HepG2 (cell line): Measurements from ENCODE around the gene ADGRV1. TPM values are rescaled to one million over a fixed set of nuclear protein-coding genes. Genes with fewer than 3 reads are reported as not detected.

Experiments
- ATAC-seq: fragments of 200-7000 bp; cut with Tn5 transposase; 3 replicates; pipeline ENCODE4 v1.9.1; 2020; ENCODE audit warnings: mild to moderate bottlenecking, moderate library complexity
- BruUV-seq: library from RNA; stranded (reverse); fragments of 400-500 nt; replicated peaks from 2 replicates; lab custom pipeline; 2021; lab: Mats Ljungman, UMichigan
- CTCF ChIA-PET: fragments of 300-600 bp; formaldehyde crosslinking; extraction: SDS; loops from one replicate; lab custom pipeline; 2021; ENCODE audit warnings: low total read pairs, inconsistent platforms, low intra/inter-chr PET ratio; lab: Yijun Ruan, JAX
- POLR2A ChIA-PET: fragments of 350-600 bp; sonication (Branson Sonifier 250); formaldehyde crosslinking; loops from one replicate; lab custom pipeline; 2020; ENCODE audit warnings: antibody characterized with exemption, inconsistent platforms; lab: Yijun Ruan, JAX
- DNase-seq: peaks from one replicate; pipeline ENCODE4 v3.0.0-alpha.2; 2015; ENCODE audit warnings: low spot score
- FAIRE-seq: peaks from 3 replicates; lab custom pipeline; 2011; peaks lifted over from hg19 to GRCh38; lab: Jason Lieb, UNC
- H2AFZ ChIP-seq: one replicate; pipeline ENCODE4 v1.6.1; 2011; ENCODE audit warnings: low read length, inconsistent platforms
- H3K27ac ChIP-seq: fragments of 300-600 bp; 3 replicates; pipeline ENCODE4 v1.8.0; 2011; ENCODE audit warnings: mixed run types, mild to moderate bottlenecking, mixed read lengths, low read length, inconsistent platforms; ENCODE audit not compliant: insufficient read depth; ENCODE audit errors: extremely low read length
- H3K27me3 ChIP-seq, 2 experiments: fragments of 200-600 bp in 1 of 2; 2 replicates in 1 of 2; 3 replicates in 1 of 2; pipeline versions ENCODE4 v1.6.0 to v1.8.0; 2011; ENCODE audit warnings: low read length in 2 of 2, mild to moderate bottlenecking in 2 of 2, moderate library complexity in 2 of 2, inconsistent platforms in 1 of 2; ENCODE audit not compliant: insufficient read depth in 2 of 2, control insufficient read depth in 1 of 2
- H3K36me3 ChIP-seq, 2 experiments: fragments of 200-600 bp in 1 of 2; replicated peaks in 1 of 2; 2 replicates in 1 of 2; 3 replicates in 1 of 2; pipeline versions ENCODE4 v1.5.1 to v1.8.0; 2011; ENCODE audit warnings: low read length in 2 of 2, inconsistent platforms in 1 of 2; ENCODE audit not compliant: insufficient read depth in 2 of 2, control insufficient read depth in 1 of 2
- H3K4me1 ChIP-seq: 2 replicates; pipeline ENCODE4 v1.5.1; 2012; ENCODE audit warnings: low read length, inconsistent platforms; ENCODE audit not compliant: insufficient read depth
- H3K4me2 ChIP-seq: 2 replicates; pipeline ENCODE4 v1.6.0; 2011; ENCODE audit warnings: low read depth, low read length, inconsistent platforms
- H3K4me3 ChIP-seq, 3 experiments: fragments of 200-600 bp in 1 of 3; sonication (generic), shearing (Covaris generic) in 1 of 3; replicated peaks in 1 of 3; 2 replicates each; pipeline ENCODE4 v1.5.1; 2011 to 2016; ENCODE audit warnings: low read length in 3 of 3, inconsistent platforms in 2 of 3, low read depth in 2 of 3, mild to moderate bottlenecking in 2 of 3, control low read depth in 1 of 3, mixed read lengths in 1 of 3; ENCODE audit not compliant: insufficient read depth in 1 of 3
- H3K79me2 ChIP-seq: one replicate; pipeline ENCODE4 v1.6.1; 2011; ENCODE audit warnings: low read length, inconsistent platforms; ENCODE audit not compliant: insufficient read depth
- H3K9ac ChIP-seq: 2 replicates; pipeline ENCODE4 v1.6.0; 2011; ENCODE audit warnings: mild to moderate bottlenecking, low read depth, low read length, inconsistent platforms; ENCODE audit not compliant: insufficient read depth
- H3K9me3 ChIP-seq: 2 replicates; pipeline ENCODE4 v1.5.1; 2012; ENCODE audit warnings: mild to moderate bottlenecking, low read length
- H4K20me1 ChIP-seq: 2 replicates; pipeline ENCODE4 v1.6.0; 2011; ENCODE audit warnings: inconsistent platforms, mild to moderate bottlenecking, low read length, moderate library complexity; ENCODE audit not compliant: insufficient read depth
- ARNTL ChIP-seq: sonication (generic); formaldehyde crosslinking; IDR thresholded peaks from 2 replicates; pipeline ENCODE4 v1.4.0; 2020; ENCODE audit warnings: mild to moderate bottlenecking, missing genetic modification reagents
- CENPT ChIP-seq: sonication (generic); formaldehyde crosslinking; IDR thresholded peaks from 2 replicates; pipeline ENCODE4 v1.8.0; 2022; ENCODE audit warnings: low read depth, mild to moderate bottlenecking, moderate library complexity, missing genetic modification reagents
- GATAD1 ChIP-seq: IDR thresholded peaks from 2 replicates; pipeline ENCODE4 v1.6.1; 2016; ENCODE audit warnings: missing genetic modification reagents, missing compliant biosample characterization
- ISL2 ChIP-seq: sonication (generic); formaldehyde crosslinking; IDR thresholded peaks from 2 replicates; pipeline ENCODE4 v1.5.0; 2020; ENCODE audit warnings: missing genetic modification reagents
- ZFP37 ChIP-seq: sonication (generic); formaldehyde crosslinking; IDR thresholded peaks from 2 replicates; pipeline ENCODE4 v1.4.0; 2020; ENCODE audit warnings: missing genetic modification reagents, borderline replicate concordance
- ZNF570 ChIP-seq: sonication (generic); formaldehyde crosslinking; IDR thresholded peaks from 2 replicates; pipeline ENCODE4 v1.4.0; 2020; ENCODE audit warnings: mild to moderate bottlenecking, missing genetic modification reagents, borderline replicate concordance
- ZNF777 ChIP-seq: sonication (generic); formaldehyde crosslinking; IDR thresholded peaks from 2 replicates; pipeline ENCODE4 v1.4.0; 2020; ENCODE audit warnings: missing genetic modification reagents
- ZSCAN22 ChIP-seq: sonication (generic); formaldehyde crosslinking; IDR thresholded peaks from 2 replicates; pipeline ENCODE4 v1.4.0; 2020; ENCODE audit warnings: mild to moderate bottlenecking, missing genetic modification reagents
- WGBS: methylation state at CpG from one replicate; pipeline ENCODE4 v1.1.6; 2017; ENCODE audit warnings: low lambda C conversion rate; 5-methylcytosine and 5-hydroxymethylcytosine counted together
- in situ Hi-C: cut with HindIII; loops from 2 replicates; pipeline ENCODE4 v1.10.0; 2017; ENCODE audit warnings: low pct_unique_long_range_greater_than_20kb; ENCODE audit not compliant: extremely low pct_ligation_motif_present
- intact Hi-C: fragments of 100-400 bp; cut with micrococcal nuclease; formaldehyde crosslinking; loops from one replicate; pipeline ENCODE4 v1.10.0; 2022; ENCODE audit not compliant: unreplicated experiment
- polyA plus RNA-seq, 8 experiments: library from polyadenylated mRNA; depleted of rRNA in 3 of 8; stranded (reverse) in 7 of 8; unstranded in 1 of 8; fragments of >200 nt; fragmentation: Illumina TruSeq in 4 of 8; extraction: Trizol in 4 of 8; gene quantifications; 2 replicates each; pipeline versions ENCODE4 v1.2.1 to v1.2.3, GENCODE V29; 2011 to 2016; ENCODE audit warnings: low read depth in 4 of 8, missing spikeins in 1 of 8, mixed read lengths in 1 of 8; ENCODE audit not compliant: insufficient read depth in 1 of 8
- total RNA-seq, 5 experiments: library from RNA; depleted of rRNA; stranded (reverse); fragments of >200 nt; fragmentation: Illumina TruSeq; extraction: Trizol; gene quantifications; 2 replicates each; pipeline ENCODE4 v1.2.3, GENCODE V29; 2016; ENCODE audit warnings: low read depth in 1 of 5
- TF ChIP-seq, protein P1 (sequence below): sonication (generic); formaldehyde crosslinking; IDR thresholded peaks from 2 replicates; pipeline ENCODE4 v1.5.1; 2020; ENCODE audit warnings: missing genetic modification reagents, mild to moderate bottlenecking, borderline replicate concordance
- TF ChIP-seq, protein P2 (sequence below): sonication (generic); formaldehyde crosslinking; IDR thresholded peaks from 2 replicates; pipeline ENCODE4 v1.4.0; 2020; ENCODE audit warnings: mild to moderate bottlenecking, missing genetic modification reagents
- TF ChIP-seq, protein P3 (sequence below): sonication (generic); formaldehyde crosslinking; IDR thresholded peaks from 2 replicates; pipeline ENCODE4 v1.9.0; 2021; ENCODE audit warnings: missing genetic modification reagents, borderline replicate concordance
- TF ChIP-seq, protein P4 (sequence below): sonication (generic); formaldehyde crosslinking; IDR thresholded peaks from 2 replicates; pipeline ENCODE4 v1.5.0; 2020; ENCODE audit warnings: missing genetic modification reagents
- TF ChIP-seq, protein P5 (sequence below): sonication (generic); formaldehyde crosslinking; IDR thresholded peaks from 2 replicates; pipeline ENCODE4 v1.4.0; 2020; ENCODE audit warnings: mild to moderate bottlenecking, missing genetic modification reagents

ADGRV1 gene
- total and polyA plus RNA-seq, 2 of the 13 experiments (the other 11 are each of a cell fraction or from before 2014, with no cell fraction given): 1.7 to 3.9 TPM

DNA sequence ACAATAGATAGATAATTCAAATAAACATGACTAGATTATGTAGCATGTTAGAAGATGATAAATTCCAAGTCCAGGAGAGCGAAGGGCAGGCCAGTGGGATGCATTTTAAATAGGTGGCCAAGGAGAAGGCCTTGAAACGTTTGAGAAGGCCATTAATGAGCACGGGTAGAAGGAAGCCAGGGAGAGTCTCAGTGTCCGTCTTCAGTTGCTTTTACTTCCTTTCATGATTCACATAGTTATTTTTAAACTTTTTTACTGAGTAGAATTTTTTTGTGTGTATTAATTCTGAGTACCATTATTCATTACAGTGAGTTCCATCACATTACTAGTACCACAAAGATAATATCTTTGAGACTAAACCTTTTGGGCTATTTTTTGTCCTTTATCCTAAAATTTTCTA is 565.3 kb downstream of the ADGRV1 start (continued):
- TF ChIP-seq, protein P1, sequence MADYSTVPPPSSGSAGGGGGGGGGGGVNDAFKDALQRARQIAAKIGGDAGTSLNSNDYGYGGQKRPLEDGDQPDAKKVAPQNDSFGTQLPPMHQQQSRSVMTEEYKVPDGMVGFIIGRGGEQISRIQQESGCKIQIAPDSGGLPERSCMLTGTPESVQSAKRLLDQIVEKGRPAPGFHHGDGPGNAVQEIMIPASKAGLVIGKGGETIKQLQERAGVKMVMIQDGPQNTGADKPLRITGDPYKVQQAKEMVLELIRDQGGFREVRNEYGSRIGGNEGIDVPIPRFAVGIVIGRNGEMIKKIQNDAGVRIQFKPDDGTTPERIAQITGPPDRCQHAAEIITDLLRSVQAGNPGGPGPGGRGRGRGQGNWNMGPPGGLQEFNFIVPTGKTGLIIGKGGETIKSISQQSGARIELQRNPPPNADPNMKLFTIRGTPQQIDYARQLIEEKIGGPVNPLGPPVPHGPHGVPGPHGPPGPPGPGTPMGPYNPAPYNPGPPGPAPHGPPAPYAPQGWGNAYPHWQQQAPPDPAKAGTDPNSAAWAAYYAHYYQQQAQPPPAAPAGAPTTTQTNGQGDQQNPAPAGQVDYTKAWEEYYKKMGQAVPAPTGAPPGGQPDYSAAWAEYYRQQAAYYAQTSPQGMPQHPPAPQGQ (CRISPR knock-in tag): no peak
- TF ChIP-seq, protein P2, sequence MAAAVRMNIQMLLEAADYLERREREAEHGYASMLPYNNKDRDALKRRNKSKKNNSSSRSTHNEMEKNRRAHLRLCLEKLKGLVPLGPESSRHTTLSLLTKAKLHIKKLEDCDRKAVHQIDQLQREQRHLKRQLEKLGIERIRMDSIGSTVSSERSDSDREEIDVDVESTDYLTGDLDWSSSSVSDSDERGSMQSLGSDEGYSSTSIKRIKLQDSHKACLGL: no peak

DNA sequence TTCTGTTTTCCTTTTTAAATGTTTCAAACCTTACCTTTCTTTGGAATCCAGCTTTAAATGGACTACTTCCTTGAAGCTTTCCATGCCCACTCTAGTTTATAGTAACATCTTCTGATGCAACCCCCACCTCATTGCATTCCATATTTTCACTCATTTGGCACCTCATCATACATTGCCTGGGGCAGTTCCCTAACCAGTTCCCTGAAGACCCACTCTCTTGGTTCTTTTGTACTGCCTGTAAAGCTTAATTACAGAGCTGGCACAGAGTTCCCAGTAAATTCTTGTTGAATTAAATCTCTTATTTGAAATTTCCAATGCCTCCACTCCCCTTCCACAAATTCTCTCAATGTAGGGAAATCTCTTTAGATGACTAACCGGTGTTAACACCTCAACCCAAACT is 567.3 kb downstream of the ADGRV1 start:
- H3K27ac ChIP-seq: no peak overlapping the region
- FAIRE-seq (no peak), ATAC-seq (no peak), DNase-seq (no peak)
- TF ChIP-seq GATAD1 (no peak), ZNF777 (no peak), ZFP37 (CRISPR knock-in tag) (no peak), ZNF570 (CRISPR knock-in tag) (no peak), ARNTL (CRISPR knock-in tag) (no peak), ISL2 (CRISPR knock-in tag) (no peak), CENPT (CRISPR knock-in tag) (no peak), ZSCAN22 (no peak)
- TF ChIP-seq, protein P3, sequence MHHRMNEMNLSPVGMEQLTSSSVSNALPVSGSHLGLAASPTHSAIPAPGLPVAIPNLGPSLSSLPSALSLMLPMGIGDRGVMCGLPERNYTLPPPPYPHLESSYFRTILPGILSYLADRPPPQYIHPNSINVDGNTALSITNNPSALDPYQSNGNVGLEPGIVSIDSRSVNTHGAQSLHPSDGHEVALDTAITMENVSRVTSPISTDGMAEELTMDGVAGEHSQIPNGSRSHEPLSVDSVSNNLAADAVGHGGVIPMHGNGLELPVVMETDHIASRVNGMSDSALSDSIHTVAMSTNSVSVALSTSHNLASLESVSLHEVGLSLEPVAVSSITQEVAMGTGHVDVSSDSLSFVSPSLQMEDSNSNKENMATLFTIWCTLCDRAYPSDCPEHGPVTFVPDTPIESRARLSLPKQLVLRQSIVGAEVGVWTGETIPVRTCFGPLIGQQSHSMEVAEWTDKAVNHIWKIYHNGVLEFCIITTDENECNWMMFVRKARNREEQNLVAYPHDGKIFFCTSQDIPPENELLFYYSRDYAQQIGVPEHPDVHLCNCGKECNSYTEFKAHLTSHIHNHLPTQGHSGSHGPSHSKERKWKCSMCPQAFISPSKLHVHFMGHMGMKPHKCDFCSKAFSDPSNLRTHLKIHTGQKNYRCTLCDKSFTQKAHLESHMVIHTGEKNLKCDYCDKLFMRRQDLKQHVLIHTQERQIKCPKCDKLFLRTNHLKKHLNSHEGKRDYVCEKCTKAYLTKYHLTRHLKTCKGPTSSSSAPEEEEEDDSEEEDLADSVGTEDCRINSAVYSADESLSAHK (CRISPR knock-in tag): no peak
- TF ChIP-seq, protein P4, sequence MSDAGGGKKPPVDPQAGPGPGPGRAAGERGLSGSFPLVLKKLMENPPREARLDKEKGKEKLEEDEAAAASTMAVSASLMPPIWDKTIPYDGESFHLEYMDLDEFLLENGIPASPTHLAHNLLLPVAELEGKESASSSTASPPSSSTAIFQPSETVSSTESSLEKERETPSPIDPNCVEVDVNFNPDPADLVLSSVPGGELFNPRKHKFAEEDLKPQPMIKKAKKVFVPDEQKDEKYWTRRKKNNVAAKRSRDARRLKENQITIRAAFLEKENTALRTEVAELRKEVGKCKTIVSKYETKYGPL (CRISPR knock-in tag): no peak
- TF ChIP-seq, protein P5, sequence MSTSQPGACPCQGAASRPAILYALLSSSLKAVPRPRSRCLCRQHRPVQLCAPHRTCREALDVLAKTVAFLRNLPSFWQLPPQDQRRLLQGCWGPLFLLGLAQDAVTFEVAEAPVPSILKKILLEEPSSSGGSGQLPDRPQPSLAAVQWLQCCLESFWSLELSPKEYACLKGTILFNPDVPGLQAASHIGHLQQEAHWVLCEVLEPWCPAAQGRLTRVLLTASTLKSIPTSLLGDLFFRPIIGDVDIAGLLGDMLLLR (CRISPR knock-in tag): no peak
- H3K4me2 ChIP-seq: no peak overlapping the region
- POLR2A ChIA-PET: no interaction called here
- H2AFZ ChIP-seq: no peak overlapping the region
- 95% methylated on average over 1 of the region's 1 CpG for WGBS
- H3K4me3 ChIP-seq: no peak overlapping the region
- H4K20me1 ChIP-seq: no peaks in the 10 kb centered on the region
- no TSS peak for BruUV-seq
- H3K36me3 ChIP-seq: no peaks in the 10 kb centered on the region
- peaks cover 20% of the 10 kb centered on the region for H3K4me1 ChIP-seq
- H3K27me3 ChIP-seq: no peaks in the 10 kb centered on the region
- in situ Hi-C loops: no loop called here
- no peaks in the 10 kb centered on the region for H3K79me2 ChIP-seq
- CTCF ChIA-PET: no interaction called here
- no peak overlapping the region for H3K9ac ChIP-seq
- intact Hi-C loops: no loop called here
- no peaks in the 10 kb centered on the region for H3K9me3 ChIP-seq
